H9 (cell line): ENCODE measurements around the gene DLL4. TPM values are rescaled to one million over a fixed set of nuclear protein-coding genes. Genes with fewer than 3 reads are reported as not detected.

ENCODE experiments used
- DNase-seq: peaks from one replicate; pipeline ENCODE4 v3.0.0-alpha.2; 2017
- H2AFZ ChIP-seq: one replicate; pipeline ENCODE4 v1.6.1; 2013; ENCODE audit warnings: mild to moderate bottlenecking, low read length, control low read depth, moderate library complexity
- H2AK5ac ChIP-seq: 2 replicates; pipeline ENCODE4 v1.6.1; 2013; ENCODE audit warnings: low read length, control low read depth, mixed read lengths; ENCODE audit not compliant: insufficient read length
- H2BK120ac ChIP-seq: one replicate; pipeline ENCODE4 v1.6.1; 2013; ENCODE audit warnings: low read depth, mild to moderate bottlenecking, low read length, control low read depth, inconsistent platforms; ENCODE audit not compliant: poor library complexity, severe bottlenecking
- H2BK12ac ChIP-seq: 2 replicates; pipeline ENCODE4 v1.6.1; 2013; ENCODE audit warnings: low read length, control low read depth, mixed read lengths, low read depth; ENCODE audit not compliant: insufficient read length
- H2BK15ac ChIP-seq: 2 replicates; pipeline ENCODE4 v1.6.1; 2013; ENCODE audit warnings: low read depth, low read length, control low read depth
- H2BK20ac ChIP-seq: one replicate; pipeline ENCODE4 v1.6.1; 2013; ENCODE audit warnings: low read depth, mild to moderate bottlenecking, low read length, control low read depth, inconsistent platforms; ENCODE audit not compliant: poor library complexity, severe bottlenecking
- H2BK5ac ChIP-seq: 2 replicates; pipeline ENCODE4 v1.6.1; 2013; ENCODE audit warnings: low read length, control low read depth, mixed read lengths; ENCODE audit not compliant: insufficient read length
- H3K14ac ChIP-seq: 2 replicates; pipeline ENCODE4 v1.6.1; 2013; ENCODE audit warnings: low read length, control low read depth; ENCODE audit not compliant: insufficient read depth
- H3K18ac ChIP-seq: 2 replicates; pipeline ENCODE4 v1.6.1; 2013; ENCODE audit warnings: low read depth, mild to moderate bottlenecking, mixed read lengths, low read length, control low read depth; ENCODE audit not compliant: insufficient read length
- H3K23ac ChIP-seq: 2 replicates; pipeline ENCODE4 v1.6.1; 2013; ENCODE audit warnings: low read length, control low read depth, mixed read lengths, low read depth; ENCODE audit not compliant: insufficient read length
- H3K23me2 ChIP-seq: 2 replicates; pipeline ENCODE4 v1.6.1; 2013; ENCODE audit warnings: low read depth, mild to moderate bottlenecking, mixed read lengths, low read length, control low read depth; ENCODE audit not compliant: insufficient read length, poor library complexity, severe bottlenecking
- H3K27ac ChIP-seq: 2 replicates; pipeline ENCODE4 v1.5.1; 2013; ENCODE audit warnings: low read length, control low read depth, mixed read lengths, low read depth; ENCODE audit not compliant: insufficient read length
- H3K27me3 ChIP-seq: 2 replicates; pipeline ENCODE4 v1.6.1; 2013; ENCODE audit warnings: low read length, control low read depth, inconsistent platforms; ENCODE audit not compliant: insufficient read depth
- H3K4ac ChIP-seq: 2 replicates; pipeline ENCODE4 v1.6.1; 2013; ENCODE audit warnings: low read depth, mild to moderate bottlenecking, control low read depth, inconsistent platforms, low read length, moderate library complexity
- H3K4me1 ChIP-seq: 2 replicates; pipeline ENCODE4 v1.6.1; 2013; ENCODE audit warnings: low read length, control low read depth, inconsistent platforms; ENCODE audit not compliant: insufficient read depth
- H3K4me2 ChIP-seq: 2 replicates; pipeline ENCODE4 v1.6.1; 2013; ENCODE audit warnings: low read length, control low read depth, mixed read lengths; ENCODE audit not compliant: insufficient read length, insufficient read depth
- H3K56ac ChIP-seq: 2 replicates; pipeline ENCODE4 v1.6.1; 2013; ENCODE audit warnings: low read depth, mild to moderate bottlenecking, mixed read lengths, low read length, control low read depth; ENCODE audit not compliant: insufficient read length
- H3K79me1 ChIP-seq: 2 replicates; pipeline ENCODE4 v1.6.1; 2013; ENCODE audit warnings: low read depth, mild to moderate bottlenecking, moderate library complexity, low read length, control low read depth, inconsistent platforms; ENCODE audit not compliant: insufficient read depth, poor library complexity, severe bottlenecking
- H3K79me2 ChIP-seq: 2 replicates; pipeline ENCODE4 v1.6.1; 2013; ENCODE audit warnings: low read length, control low read depth, inconsistent platforms; ENCODE audit not compliant: insufficient read depth
- H3K9ac ChIP-seq: 2 replicates; pipeline ENCODE4 v1.6.1; 2013; ENCODE audit warnings: low read length, control low read depth, mixed read lengths; ENCODE audit not compliant: insufficient read length; ENCODE audit errors: extremely low read depth
- H3K9me3 ChIP-seq: one replicate; pipeline ENCODE4 v1.6.1; 2013; ENCODE audit warnings: low read depth, low read length, inconsistent platforms; ENCODE audit not compliant: control insufficient read depth
- H3T11ph ChIP-seq: one replicate; pipeline ENCODE4 v1.6.1; 2013; ENCODE audit warnings: mild to moderate bottlenecking, low read length, control low read depth, inconsistent platforms
- H4K20me1 ChIP-seq: one replicate; pipeline ENCODE4 v1.6.1; 2013; ENCODE audit not compliant: control insufficient read depth, insufficient read length, insufficient read depth
- H4K5ac ChIP-seq: 2 replicates; pipeline ENCODE4 v1.6.1; 2013; ENCODE audit warnings: low read depth, mild to moderate bottlenecking, mixed read lengths, low read length, control low read depth; ENCODE audit not compliant: insufficient read length
- H4K8ac ChIP-seq: replicated peaks from 2 replicates; pipeline ENCODE4 v1.6.1; 2013; ENCODE audit warnings: low read length, control low read depth, mixed read lengths, low read depth; ENCODE audit not compliant: insufficient read length
- H4K91ac ChIP-seq: 2 replicates; pipeline ENCODE4 v1.6.1; 2013; ENCODE audit warnings: low read depth, mild to moderate bottlenecking, moderate library complexity, mixed read lengths, low read length, control low read depth; ENCODE audit not compliant: insufficient read length
- H3K27ac Mint-ChIP-seq, 3 experiments: 2 replicates in 2 of 3; 3 replicates in 1 of 3; pipeline ENCODE4 v1.8.0; 2020 to 2021; ENCODE audit warnings: mixed read lengths in 3 of 3, mild to moderate bottlenecking in 1 of 3, moderate library complexity in 1 of 3
- H3K27me3 Mint-ChIP-seq: 2 replicates; pipeline ENCODE4 v1.8.0; 2021; ENCODE audit warnings: low read depth, mild to moderate bottlenecking, moderate library complexity, mixed read lengths
- H3K36me3 Mint-ChIP-seq, 3 experiments: 2 replicates in 2 of 3; 3 replicates in 1 of 3; pipeline ENCODE4 v1.8.0; 2020 to 2021; ENCODE audit warnings: low read depth in 3 of 3, mixed read lengths in 3 of 3; ENCODE audit not compliant: insufficient read depth in 1 of 3
- H3K4me1 Mint-ChIP-seq, 2 experiments: 2 replicates each; pipeline ENCODE4 v1.8.0; 2020; ENCODE audit warnings: mixed read lengths in 2 of 2
- H3K4me3 Mint-ChIP-seq, 2 experiments: 2 replicates in 1 of 2; 3 replicates in 1 of 2; pipeline ENCODE4 v1.8.0; 2020 to 2021; ENCODE audit warnings: mild to moderate bottlenecking in 2 of 2, mixed read lengths in 2 of 2, moderate library complexity in 1 of 2
- H3K9me3 Mint-ChIP-seq, 2 experiments: 2 replicates in 1 of 2; 3 replicates in 1 of 2; pipeline ENCODE4 v1.8.0; 2020; ENCODE audit warnings: mild to moderate bottlenecking in 2 of 2, mixed read lengths in 2 of 2, moderate library complexity in 1 of 2
- WGBS: extraction: QIAGEN DNeasy Blood & Tissue Kit; methylation state at CpG from one replicate; pipeline ENCODE4 v1.1.7; 2013; ENCODE audit warnings: missing lambda C conversion rate, low lambda C conversion rate, mixed read lengths; ENCODE audit not compliant: insufficient read length; ENCODE audit errors: extremely low coverage; 5-methylcytosine and 5-hydroxymethylcytosine counted together
- total RNA-seq: library from RNA; stranded (reverse); gene quantifications from 2 replicates; pipeline ENCODE4 v1.2.1, GENCODE V29; 2021
- TF ChIP-seq, protein P1 (sequence below): fragments of 200-600 bp; sonication (generic); conservative IDR thresholded peaks from 3 replicates; pipeline ENCODE4 v1.8.0; 2021; ENCODE audit warnings: antibody characterized with exemption, mild to moderate bottlenecking

The DLL4 gene
- total RNA-seq, 1 experiment from 2014 or later, result 0.28 TPM

DNA sequence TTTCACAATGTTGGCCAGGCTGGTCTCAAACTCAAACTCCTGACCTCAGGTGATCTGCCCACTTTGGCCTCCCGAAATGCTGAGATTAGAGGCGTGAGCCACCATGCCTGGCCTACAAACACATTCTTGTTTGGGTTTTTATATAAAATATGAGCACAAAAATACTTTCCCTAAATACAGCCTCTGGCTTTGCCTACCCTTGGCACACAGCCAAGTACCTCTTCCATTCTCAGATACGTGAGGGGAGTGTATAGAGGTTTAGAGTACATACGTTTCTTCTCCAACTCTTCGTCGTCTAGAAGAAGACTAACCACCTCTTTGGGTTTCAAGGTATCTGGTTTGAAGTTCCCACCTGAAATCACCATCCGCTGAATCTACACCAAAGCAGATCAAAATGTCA, 57.7 kb downstream of the DLL4 start:
- TF ChIP-seq, protein P1, sequence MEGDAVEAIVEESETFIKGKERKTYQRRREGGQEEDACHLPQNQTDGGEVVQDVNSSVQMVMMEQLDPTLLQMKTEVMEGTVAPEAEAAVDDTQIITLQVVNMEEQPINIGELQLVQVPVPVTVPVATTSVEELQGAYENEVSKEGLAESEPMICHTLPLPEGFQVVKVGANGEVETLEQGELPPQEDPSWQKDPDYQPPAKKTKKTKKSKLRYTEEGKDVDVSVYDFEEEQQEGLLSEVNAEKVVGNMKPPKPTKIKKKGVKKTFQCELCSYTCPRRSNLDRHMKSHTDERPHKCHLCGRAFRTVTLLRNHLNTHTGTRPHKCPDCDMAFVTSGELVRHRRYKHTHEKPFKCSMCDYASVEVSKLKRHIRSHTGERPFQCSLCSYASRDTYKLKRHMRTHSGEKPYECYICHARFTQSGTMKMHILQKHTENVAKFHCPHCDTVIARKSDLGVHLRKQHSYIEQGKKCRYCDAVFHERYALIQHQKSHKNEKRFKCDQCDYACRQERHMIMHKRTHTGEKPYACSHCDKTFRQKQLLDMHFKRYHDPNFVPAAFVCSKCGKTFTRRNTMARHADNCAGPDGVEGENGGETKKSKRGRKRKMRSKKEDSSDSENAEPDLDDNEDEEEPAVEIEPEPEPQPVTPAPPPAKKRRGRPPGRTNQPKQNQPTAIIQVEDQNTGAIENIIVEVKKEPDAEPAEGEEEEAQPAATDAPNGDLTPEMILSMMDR, result no peak
- Histone ChIP-seq H3K79me1 (no peaks in the 10 kb centered on the region), H3K4me1 (no peaks in the 10 kb centered on the region), H2BK12ac (no peak overlapping the region), H4K5ac (no peak overlapping the region), H3K9ac (no peak overlapping the region), H3K14ac (no peak overlapping the region), H3K23me2 (no peaks in the 10 kb centered on the region), H2BK20ac (no peak overlapping the region), H2BK120ac (no peak overlapping the region), H3K27ac (no peak overlapping the region), H4K91ac (no peak overlapping the region), H3T11ph (no peak overlapping the region), H3K56ac (no peak overlapping the region), H4K8ac (no peak overlapping the region), H4K20me1 (no peaks in the 10 kb centered on the region), H3K23ac (no peak overlapping the region), H3K4ac (no peak overlapping the region), H3K27me3 (no peaks in the 10 kb centered on the region), H3K4me2 (no peak overlapping the region), H2AK5ac (no peak overlapping the region), H3K79me2 (no peaks in the 10 kb centered on the region), H3K18ac (no peak overlapping the region), H2BK5ac (no peak overlapping the region), H2AFZ (no peak overlapping the region), H3K9me3 (no peaks in the 10 kb centered on the region), H2BK15ac (no peak overlapping the region)
- no peaks in the 10 kb centered on the region for H3K9me3 Mint-ChIP-seq
- H3K27me3 Mint-ChIP-seq, result no peaks in the 10 kb centered on the region
- no peak for DNase-seq
- H3K36me3 Mint-ChIP-seq, result peaks cover 37 to 91% (median 69%) of the 10 kb centered on the region in 3 experiments
- H3K27ac Mint-ChIP-seq, result peak overlapping the region in 1 of 3 experiments; percentile 36; a peak in 2 of 7 replicates
- no peak overlapping the region for H3K4me3 Mint-ChIP-seq
- WGBS, result no CpG with 5 or more reads among the region's 7 CpGs
- no peaks in the 10 kb centered on the region for H3K4me1 Mint-ChIP-seq
